GM19025 (cell line): ENCODE data around the gene EPB41L4B.

Source experiments
- ATAC-seq: cut with Tn5 transposase; IDR thresholded peaks from one replicate; pipeline ENCODE4 v1.9.1; 2021; ENCODE audit warnings: mild to moderate bottlenecking, low read depth, moderate library complexity; ENCODE audit not compliant: unreplicated experiment

Gene EPB41L4B

GRCh38 chr9:109171926-109172325 lies 148.9 kb downstream of the EPB41L4B start:
- no peak for ATAC-seq

GRCh38 chr9:109168170-109168569 lies 152.7 kb downstream of the EPB41L4B start:
- no peak for ATAC-seq

- ATAC-seq = no peak
Measured at GRCh38 chr9:109167716-109168115, 153.1 kb downstream of the EPB41L4B start.

GRCh38 chr9:109166771-109167601 lies 153.9 kb downstream of the EPB41L4B start, which contains the start of gene FRRS1L:
Gene FRRS1L, minus strand, starts transcription at chr9:109167249. Its CDS starts 111 bp downstream, at chr9:109167138.
- ATAC-seq = no peak

- ATAC-seq = no peak
Measured at GRCh38 chr9:109166171-109166770, 154.6 kb downstream of the EPB41L4B start.

GRCh38 chr9:109164042-109164441 lies 156.8 kb downstream of the EPB41L4B start:
- ATAC-seq = no peak

- ATAC-seq = no peak
Measured at GRCh38 chr9:109163194-109163593, 157.7 kb downstream of the EPB41L4B start.

- ATAC-seq = no peak
Measured at GRCh38 chr9:109162677-109163076, 158.2 kb downstream of the EPB41L4B start.

- no peak for ATAC-seq
Measured at GRCh38 chr9:109161471-109161870, 159.4 kb downstream of the EPB41L4B start.

- ATAC-seq = no peak
Measured at GRCh38 chr9:109159583-109159982, 161.3 kb downstream of the EPB41L4B start.

GRCh38 chr9:109158651-109159050 lies 162.2 kb downstream of the EPB41L4B start:
- ATAC-seq = no peak

GRCh38 chr9:109156708-109157107 lies 164.2 kb downstream of the EPB41L4B start:
- ATAC-seq = no peak

- no peak for ATAC-seq
Measured at GRCh38 chr9:109150925-109151545, 169.8 kb downstream of the EPB41L4B start.

GRCh38 chr9:109149722-109150121 lies 171.1 kb downstream of the EPB41L4B start:
- no peak for ATAC-seq

- no peak for ATAC-seq
Measured at GRCh38 chr9:109149089-109149488, 171.8 kb downstream of the EPB41L4B start.

GRCh38 chr9:109145051-109145450 lies 175.8 kb downstream of the EPB41L4B start:
- ATAC-seq = no peak

GRCh38 chr9:109143881-109144562 lies 176.8 kb downstream of the EPB41L4B start:
- ATAC-seq = peak; percentile 90

GRCh38 chr9:109141375-109141774 lies 179.5 kb downstream of the EPB41L4B start:
- ATAC-seq = no peak

GRCh38 chr9:109139851-109140250 lies 181.0 kb downstream of the EPB41L4B start:
- no peak for ATAC-seq

- no peak for ATAC-seq
Measured at GRCh38 chr9:109138421-109138820, 182.4 kb downstream of the EPB41L4B start.

GRCh38 chr9:109134167-109134578 lies 186.7 kb downstream of the EPB41L4B start:
- no peak for ATAC-seq
